HCT116 (cell line): ENCODE results near the gene RNF130. TPM values are rescaled to one million over a fixed set of nuclear protein-coding genes. Genes with fewer than 3 reads are reported as not detected.
A peak's percentile ranks its signal among the peaks of the same experiment; 100 is the strongest.

Source experiments
- ATAC-seq: fragments of 200-7000 bp; cut with Tn5 transposase; 2 replicates; pipeline ENCODE4 v1.9.1; 2020; ENCODE audit warnings: mild to moderate bottlenecking, moderate library complexity
- BruUV-seq: library from RNA; stranded (reverse); fragments of 400-500 nt; replicated peaks from 2 replicates; lab custom pipeline; 2021; lab: Mats Ljungman, UMichigan
- CTCF ChIA-PET: fragments of 300-600 bp; sonication (Branson Sonifier 250); formaldehyde crosslinking; loops from one replicate; lab custom pipeline; 2021; ENCODE audit warnings: antibody characterized with exemption; lab: Charles Lee
- POLR2A ChIA-PET: fragments of 300-600, 350-600 bp; sonication (Branson Sonifier 250); formaldehyde crosslinking; loops from one replicate; lab custom pipeline; 2021; ENCODE audit warnings: antibody characterized with exemption; lab: Charles Lee
- RAD21 ChIA-PET, 2 experiments: fragments of 300-600 bp; sonication (Branson Sonifier 250); formaldehyde crosslinking; loops; one replicate each; lab custom pipeline; 2023; ENCODE audit warnings: low total read pairs in 2 of 2; ENCODE audit not compliant: uncharacterized antibody in 2 of 2, unreplicated experiment in 2 of 2, low non-redundant PET in 1 of 2; lab: Charles Lee
- DNase-seq: peaks from one replicate; pipeline ENCODE4 v3.0.0-alpha.2; 2010; ENCODE audit warnings: low read depth, low spot score
- H2AFZ ChIP-seq: fragments of 200-600 bp; shearing (Covaris generic), sonication (generic); 2 replicates; pipeline ENCODE4 v1.6.1; 2017; ENCODE audit warnings: low read depth, mixed run types, mixed read lengths, antibody characterized with exemption, low read length; ENCODE audit not compliant: poor library complexity, severe bottlenecking
- H3K27ac ChIP-seq: 2 replicates; pipeline ENCODE4 v1.5.1; 2012; ENCODE audit warnings: low read depth, low read length
- H3K27me3 ChIP-seq: fragments of 200-600 bp; sonication (generic); 2 replicates; pipeline ENCODE4 v1.6.1; 2016; ENCODE audit warnings: mixed run types, low read length, mixed read lengths; ENCODE audit not compliant: insufficient read depth
- H3K36me3 ChIP-seq, 2 experiments: fragments of 200-500 bp in 1 of 2; fragments of 200-600 bp in 1 of 2; sonication (Bioruptor generic) in 1 of 2; sonication (generic) in 1 of 2; 2 replicates each; pipeline versions ENCODE4 v1.5.1 to v1.6.1; 2014 to 2016; ENCODE audit warnings: low read length in 2 of 2, inconsistent platforms in 1 of 2, mixed read lengths in 1 of 2, mixed run types in 1 of 2; ENCODE audit not compliant: insufficient read depth in 2 of 2, control insufficient read depth in 1 of 2
- H3K4me1 ChIP-seq, 2 experiments: fragments of 200-600 bp in 1 of 2; sonication (generic) in 1 of 2; 2 replicates each; pipeline versions ENCODE4 v1.5.1 to v1.6.1; 2012 to 2017; ENCODE audit warnings: low read length in 2 of 2, inconsistent platforms in 1 of 2, mild to moderate bottlenecking in 1 of 2, mixed read lengths in 1 of 2, mixed run types in 1 of 2, moderate library complexity in 1 of 2; ENCODE audit not compliant: insufficient read depth in 2 of 2, control insufficient read depth in 1 of 2
- H3K4me2 ChIP-seq: fragments of 200-600 bp; sonication (generic); 2 replicates; pipeline ENCODE4 v1.6.1; 2017; ENCODE audit warnings: mixed run types, low read length, mixed read lengths
- H3K4me3 ChIP-seq, 2 experiments: fragments of 200-600 bp in 1 of 2; sonication (generic) in 1 of 2; replicated peaks in 1 of 2; 2 replicates each; pipeline ENCODE4 v1.5.1; 2011 to 2016; ENCODE audit warnings: low read length in 2 of 2, control low read depth in 1 of 2, low read depth in 1 of 2, mild to moderate bottlenecking in 1 of 2, mixed read lengths in 1 of 2, mixed run types in 1 of 2
- H3K79me2 ChIP-seq: fragments of 200-600 bp; sonication (generic); 2 replicates; pipeline ENCODE4 v1.6.1; 2017; ENCODE audit warnings: mild to moderate bottlenecking, mixed run types, low read length, moderate library complexity, mixed read lengths; ENCODE audit not compliant: insufficient read depth
- H3K9ac ChIP-seq: fragments of 200-600 bp; sonication (generic); 2 replicates; pipeline ENCODE4 v1.6.1; 2016; ENCODE audit warnings: low read length, mixed read lengths
- H3K9me2 ChIP-seq: fragments of 200-600 bp; sonication (generic), shearing (Covaris generic); 2 replicates; pipeline ENCODE4 v1.6.1; 2017; ENCODE audit warnings: mixed run types, mild to moderate bottlenecking, moderate library complexity; ENCODE audit not compliant: insufficient read depth
- H3K9me3 ChIP-seq, 2 experiments: fragments of 200-500 bp in 1 of 2; fragments of 200-600 bp in 1 of 2; sonication (Bioruptor generic) in 1 of 2; sonication (generic) in 1 of 2; 2 replicates each; pipeline ENCODE4 v1.6.1; 2014 to 2017; ENCODE audit warnings: low read length in 2 of 2, mixed read lengths in 2 of 2, inconsistent platforms in 1 of 2, low read depth in 1 of 2, mild to moderate bottlenecking in 1 of 2, mixed run types in 1 of 2, moderate library complexity in 1 of 2; ENCODE audit not compliant: control insufficient read depth in 1 of 2, insufficient read depth in 1 of 2
- H4K20me1 ChIP-seq: fragments of 200-600 bp; sonication (generic), shearing (Covaris generic); 2 replicates; pipeline ENCODE4 v1.6.1; 2017; ENCODE audit warnings: mixed run types, mild to moderate bottlenecking, moderate library complexity; ENCODE audit not compliant: insufficient read depth
- ATF3 ChIP-seq: IDR thresholded peaks from 2 replicates; pipeline ENCODE4 v1.6.1; 2012
- CBX3 ChIP-seq: IDR thresholded peaks from 2 replicates; pipeline ENCODE4 v1.6.1; 2012; ENCODE audit warnings: low read depth
- CEBPB ChIP-seq: IDR thresholded peaks from 2 replicates; pipeline ENCODE4 v1.6.1; 2012; ENCODE audit warnings: low read depth
- EZH2 ChIP-seq: fragments of 200-600 bp; sonication (generic); IDR thresholded peaks from 2 replicates; pipeline ENCODE4 v1.6.1; 2017; ENCODE audit warnings: antibody characterized with exemption, mixed run types
- FOSL1 ChIP-seq: IDR thresholded peaks from 2 replicates; pipeline ENCODE4 v1.6.1; 2012; ENCODE audit warnings: low read depth
- POLR2AphosphoS5 ChIP-seq: IDR thresholded peaks from 2 replicates; pipeline ENCODE4 v1.6.1; 2011; ENCODE audit warnings: mild to moderate bottlenecking, low read depth, low read length, moderate library complexity
- RAD21 ChIP-seq: IDR thresholded peaks from 2 replicates; pipeline ENCODE4 v1.6.1; 2012; ENCODE audit warnings: low read depth, mild to moderate bottlenecking
- SIN3A ChIP-seq: IDR thresholded peaks from 2 replicates; pipeline ENCODE4 v1.6.1; 2012; ENCODE audit warnings: low read depth
- YY1 ChIP-seq: IDR thresholded peaks from 2 replicates; pipeline ENCODE4 v1.6.1; 2011; ENCODE audit warnings: low read length, low read depth, moderate library complexity, mild to moderate bottlenecking; ENCODE audit not compliant: insufficient replicate concordance; ENCODE audit errors: extremely low read depth
- ZFX ChIP-seq: fragments of 450-650 bp; IDR thresholded peaks from 2 replicates; pipeline ENCODE4 v1.6.1; 2017
- intact Hi-C: fragments of 100-400 bp; cut with micrococcal nuclease; formaldehyde crosslinking; loops from 2 replicates; pipeline ENCODE4 v1.10.0; 2022
- total RNA-seq: library from RNA; stranded (reverse); gene quantifications from one replicate; pipeline ENCODE4 v1.2.1, GENCODE V29; 2021; ENCODE audit not compliant: unreplicated experiment
- TF ChIP-seq, protein P1 (sequence below), 3 experiments: fragments of 200-600 bp in 1 of 3; sonication (generic) in 1 of 3; IDR thresholded peaks in 2 of 3; conservative IDR thresholded peaks in 1 of 3; 2 replicates each; pipeline ENCODE4 v1.5.1; 2012 to 2017; ENCODE audit warnings: low read depth in 2 of 3, low read length in 2 of 3, antibody characterized with exemption in 1 of 3, borderline replicate concordance in 1 of 3, control low read depth in 1 of 3, mild to moderate bottlenecking in 1 of 3, mixed read lengths in 1 of 3, mixed run types in 1 of 3, moderate library complexity in 1 of 3; ENCODE audit not compliant: insufficient read depth in 1 of 3

The RNF130 gene
- total RNA-seq, 1 experiment from 2014 or later = 34.9 TPM

GRCh38 chr5:179907556-179908324, 163.8 kb downstream of the RNF130 start, which contains the start of gene TBC1D9B (continued):
- TF ChIP-seq RAD21 (no peak), ATF3 (no peak), CBX3 (no peak), POLR2AphosphoS5 (peak; percentile 83)

DNA sequence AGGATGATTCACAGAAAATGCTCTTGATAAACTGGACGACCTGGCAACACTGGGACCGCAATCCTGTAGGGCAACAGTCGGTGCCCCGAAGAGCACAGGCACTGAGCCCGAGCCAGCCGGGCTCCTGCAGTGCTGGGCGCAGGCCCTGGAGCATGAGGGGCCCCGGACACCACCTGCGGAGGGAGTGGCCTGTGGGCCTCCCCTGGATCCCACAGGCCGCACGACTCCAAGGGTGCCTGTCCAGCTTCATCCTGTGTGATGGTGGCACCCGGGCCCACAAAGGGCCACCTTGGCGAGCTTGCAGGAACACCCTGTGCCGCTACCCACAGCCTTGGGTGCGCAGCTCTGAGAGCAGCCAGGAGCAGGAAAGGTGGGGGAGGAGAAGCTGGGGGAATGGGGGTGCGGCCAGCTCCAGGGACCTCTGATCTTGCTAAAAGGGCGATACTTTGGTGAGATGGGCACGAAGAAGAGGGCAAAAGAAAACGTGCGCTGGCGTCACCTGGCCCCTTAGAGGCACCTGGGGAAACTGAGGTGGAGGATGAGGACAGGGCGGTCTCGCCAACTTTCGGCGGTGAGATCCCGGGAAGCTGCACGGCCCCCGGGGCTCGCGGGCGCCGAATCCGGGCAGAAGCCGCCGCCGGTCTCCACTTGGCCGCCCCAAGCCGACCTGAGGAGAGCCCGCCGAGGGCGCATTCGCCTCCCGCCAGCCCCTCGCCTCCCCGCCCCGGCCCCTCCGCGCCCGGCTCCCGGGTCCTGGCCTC, 164.6 kb downstream of the RNF130 start:
- Histone ChIP-seq H3K27ac (peak overlapping the region; percentile 77), H3K36me3 (peaks cover 6 to 24% of the 10 kb centered on the region in 2 experiments), H2AFZ (no peak overlapping the region), H3K9me2 (no peaks in the 10 kb centered on the region), H3K27me3 (no peaks in the 10 kb centered on the region), H4K20me1 (peaks cover under 1% of the 10 kb centered on the region; the same call in 1 of the 2 replicates), H3K9me3 (no peaks in the 10 kb centered on the region), H3K4me2 (peak overlapping the region; percentile 99), H3K4me3 (peak overlapping the region; percentile 70 to 90), H3K79me2 (peaks cover 34% of the 10 kb centered on the region), H3K4me1 (peaks cover 6 to 18% of the 10 kb centered on the region in 2 experiments; a peak in 3 of 4 replicates), H3K9ac (peak overlapping the region; percentile 80)
- ATAC-seq = peak; percentile 31
- no TSS peak for BruUV-seq
- intact Hi-C loops = loop anchor here (5.0 to 10.0 kb wide), 2 partner anchors 105 to 178 kb away; no protein-coding TSS in a partner anchor
- ChIA-PET RAD21 (no interaction called here), POLR2A (no interaction called here), CTCF (interaction anchor here (0.5 to 1.5 kb wide), 2 partner anchors 105 to 184 kb away, joined by 4 to 5 read pairs; no protein-coding TSS in a partner anchor)
- no peak for DNase-seq
- TF ChIP-seq SIN3A = no peak
- no peak for TF ChIP-seq CEBPB
- TF ChIP-seq ZFX = no peak
- TF ChIP-seq YY1 = no peak
- no peak for TF ChIP-seq EZH2
- TF ChIP-seq FOSL1 = no peak
- TF ChIP-seq, protein P1, sequence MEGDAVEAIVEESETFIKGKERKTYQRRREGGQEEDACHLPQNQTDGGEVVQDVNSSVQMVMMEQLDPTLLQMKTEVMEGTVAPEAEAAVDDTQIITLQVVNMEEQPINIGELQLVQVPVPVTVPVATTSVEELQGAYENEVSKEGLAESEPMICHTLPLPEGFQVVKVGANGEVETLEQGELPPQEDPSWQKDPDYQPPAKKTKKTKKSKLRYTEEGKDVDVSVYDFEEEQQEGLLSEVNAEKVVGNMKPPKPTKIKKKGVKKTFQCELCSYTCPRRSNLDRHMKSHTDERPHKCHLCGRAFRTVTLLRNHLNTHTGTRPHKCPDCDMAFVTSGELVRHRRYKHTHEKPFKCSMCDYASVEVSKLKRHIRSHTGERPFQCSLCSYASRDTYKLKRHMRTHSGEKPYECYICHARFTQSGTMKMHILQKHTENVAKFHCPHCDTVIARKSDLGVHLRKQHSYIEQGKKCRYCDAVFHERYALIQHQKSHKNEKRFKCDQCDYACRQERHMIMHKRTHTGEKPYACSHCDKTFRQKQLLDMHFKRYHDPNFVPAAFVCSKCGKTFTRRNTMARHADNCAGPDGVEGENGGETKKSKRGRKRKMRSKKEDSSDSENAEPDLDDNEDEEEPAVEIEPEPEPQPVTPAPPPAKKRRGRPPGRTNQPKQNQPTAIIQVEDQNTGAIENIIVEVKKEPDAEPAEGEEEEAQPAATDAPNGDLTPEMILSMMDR (IDR thresholded peaks at IDR 0.05 in 2 of 3, conservative IDR thresholded peaks at IDR 0.05 in 1 of 3; ENCODE audit: borderline replicate concordance in 1 of 3, insufficient read depth in 1 of 3, low read depth in 2 of 3, low read length in 2 of 3) = no peak
